Suprapubic skin (tissue), 4 donors: Measurements from ENCODE around the gene HIF1A. TPM values are rescaled to one million over a fixed set of nuclear protein-coding genes. Genes with fewer than 3 reads are reported as not detected.
A peak's percentile ranks its signal among the peaks of the same experiment; 100 is the strongest.

Experiments used
- DNase-seq, 2 donors: peaks; one replicate each; pipeline ENCODE4 v3.0.0-alpha.2; 2019; ENCODE audit warnings: low spot score in 2 of 2
- H3K27ac ChIP-seq: fragments of 200-600 bp; sonication (generic); one replicate; pipeline ENCODE4 v1.5.1; 2019
- H3K27me3 ChIP-seq: fragments of 200-600 bp; sonication (generic); one replicate; pipeline ENCODE4 v1.5.1; 2019
- H3K36me3 ChIP-seq: fragments of 200-600 bp; sonication (generic); one replicate; pipeline ENCODE4 v1.5.1; 2019
- H3K4me1 ChIP-seq: fragments of 200-600 bp; sonication (generic); one replicate; pipeline ENCODE4 v1.5.1; 2019
- H3K4me3 ChIP-seq: fragments of 200-600 bp; sonication (generic); one replicate; pipeline ENCODE4 v1.5.1; 2019; ENCODE audit warnings: mild to moderate bottlenecking
- H3K9me3 ChIP-seq: fragments of 200-600 bp; sonication (generic); one replicate; pipeline ENCODE4 v1.5.1; 2019
- CTCF ChIP-seq, 2 donors: fragments of 200-600 bp in 1 of 2; fragments of 450-650 bp in 1 of 2; sonication (generic) in 1 of 2; IDR thresholded peaks; one replicate each; pipeline ENCODE4 v1.5.1; 2016 to 2019; ENCODE audit warnings: antibody characterized with exemption in 2 of 2, mild to moderate bottlenecking in 1 of 2, moderate library complexity in 1 of 2
- EP300 ChIP-seq: sonication (generic); formaldehyde crosslinking; IDR thresholded peaks from one replicate; pipeline ENCODE4 v1.6.1; 2017; ENCODE audit warnings: antibody characterized with exemption
- POLR2A ChIP-seq, 2 donors: fragments of 450-650 bp; IDR thresholded peaks; one replicate each; pipeline ENCODE4 v1.6.1; 2017; ENCODE audit warnings: antibody characterized with exemption in 2 of 2, mild to moderate bottlenecking in 2 of 2, moderate library complexity in 2 of 2
- POLR2AphosphoS5 ChIP-seq, 3 donors: sonication (generic); formaldehyde crosslinking; IDR thresholded peaks; one replicate each; pipeline ENCODE4 v1.6.1; 2017; ENCODE audit warnings: antibody characterized with exemption in 3 of 3
- WGBS: methylation state at CpG from one replicate; pipeline ENCODE4 v1.1.5; 2018; 5-methylcytosine and 5-hydroxymethylcytosine counted together
- total RNA-seq, 4 donors: library from RNA; depleted of rRNA; stranded (reverse); fragments of >200 nt; gene quantifications; one replicate each; pipeline ENCODE4 v1.1.0, GENCODE V29; 2016

The HIF1A gene
- total RNA-seq, 4 donors from 2014 or later: 62.6 to 92.9 (median 77.5) TPM

DNA sequence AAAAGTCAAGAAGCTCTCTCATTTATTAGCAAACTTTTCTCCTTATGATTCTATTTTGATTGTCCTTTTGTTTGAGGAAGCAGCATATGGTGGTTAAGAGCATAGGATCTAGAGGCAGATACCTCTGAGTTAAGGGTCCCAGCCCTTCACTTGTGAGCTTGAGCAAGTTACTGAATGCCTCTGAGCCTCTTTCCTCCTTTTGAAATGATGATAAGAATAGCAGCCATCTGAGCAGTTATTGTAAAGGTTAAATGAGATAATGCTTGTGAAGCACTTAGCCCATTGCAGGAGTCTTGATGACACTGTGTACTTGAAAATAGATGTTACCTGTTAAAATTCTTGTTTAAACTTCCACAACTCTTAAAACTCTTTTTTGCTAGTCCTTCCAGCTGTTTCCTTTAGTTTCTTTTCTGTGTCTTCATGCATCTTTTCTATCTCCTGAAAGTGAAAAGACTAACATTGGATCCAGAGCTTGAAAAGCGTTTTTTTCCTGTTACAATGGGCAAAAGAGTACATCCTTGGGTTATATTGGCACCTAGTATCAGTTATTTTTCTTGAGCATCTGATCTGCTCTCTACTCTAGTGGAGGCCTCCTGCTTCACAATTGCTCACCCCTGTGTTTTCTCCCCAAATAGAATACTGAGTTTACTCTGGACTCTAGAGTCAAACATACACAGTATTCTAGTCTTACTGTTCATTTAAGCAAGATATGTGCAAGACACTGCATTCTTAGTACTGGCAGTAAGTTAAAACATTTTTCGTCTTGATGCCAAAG is 3.1 kb downstream of the HIF1A start:
- Histone ChIP-seq H3K27me3 (no peaks in the 10 kb centered on the region), H3K4me3 (peak overlapping the region; percentile 79), H3K9me3 (no peaks in the 10 kb centered on the region), H3K36me3 (no peaks in the 10 kb centered on the region), H3K27ac (no peak overlapping the region), H3K4me1 (peaks cover 49% of the 10 kb centered on the region)
- no peak for TF ChIP-seq POLR2AphosphoS5 (IDR thresholded peaks at IDR 0.05)
- TF ChIP-seq CTCF (IDR thresholded peaks at IDR 0.05): no peak
- no peak for TF ChIP-seq EP300
- no peak for TF ChIP-seq POLR2A (IDR thresholded peaks at IDR 0.05)
- WGBS: 49% methylated on average over 2 of the region's 2 CpGs
- DNase-seq: no peak

GRCh38 chr14:61699027-61699426 is 3.7 kb downstream of the HIF1A start:
- Histone ChIP-seq H3K4me3 (peak overlapping the region; percentile 79), H3K27ac (no peak overlapping the region), H3K36me3 (no peaks in the 10 kb centered on the region), H3K4me1 (peaks cover 52% of the 10 kb centered on the region), H3K9me3 (no peaks in the 10 kb centered on the region), H3K27me3 (no peaks in the 10 kb centered on the region)
- TF ChIP-seq EP300 (no peak), POLR2A (IDR thresholded peaks at IDR 0.05) (no peak), POLR2AphosphoS5 (IDR thresholded peaks at IDR 0.05) (no peak), CTCF (IDR thresholded peaks at IDR 0.05) (no peak)
- 64% methylated on average over 6 of the region's 6 CpGs for WGBS
- no peak for DNase-seq

GRCh38 chr14:61700104-61700886 is 5.0 kb downstream of the HIF1A start:
- TF ChIP-seq CTCF (IDR thresholded peaks at IDR 0.05) (no peak), POLR2A (IDR thresholded peaks at IDR 0.05) (no peak), POLR2AphosphoS5 (IDR thresholded peaks at IDR 0.05) (no peak)
- Histone ChIP-seq H3K36me3 (no peaks in the 10 kb centered on the region), H3K4me1 (peaks cover 51% of the 10 kb centered on the region), H3K9me3 (no peaks in the 10 kb centered on the region), H3K27ac (no peak overlapping the region), H3K4me3 (peak overlapping the region; percentile 7), H3K27me3 (no peaks in the 10 kb centered on the region)
- WGBS: 68% methylated on average over 2 of the region's 2 CpGs
- DNase-seq: no peak

DNA sequence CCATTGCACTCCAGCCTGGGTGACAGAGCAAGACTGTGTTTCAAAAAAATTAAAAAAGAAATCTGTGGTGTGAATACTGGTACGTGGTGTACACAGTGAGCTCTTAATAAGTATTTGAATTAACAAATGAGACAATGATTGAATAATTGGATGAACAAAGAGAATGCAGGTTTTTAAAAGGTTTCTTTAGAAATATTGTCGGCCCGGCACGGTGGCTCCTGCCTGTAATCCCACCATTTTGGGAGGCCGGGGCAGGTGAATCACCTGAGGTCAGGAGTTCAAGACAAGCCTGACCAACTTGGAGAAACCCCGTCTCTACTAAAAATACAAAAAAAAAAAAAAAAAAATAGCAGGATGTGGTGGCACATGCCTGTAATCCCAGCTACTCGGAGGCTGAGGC is 6.6 kb downstream of the HIF1A start:
- Histone ChIP-seq H3K4me1 (peaks cover 52% of the 10 kb centered on the region), H3K36me3 (no peaks in the 10 kb centered on the region), H3K27me3 (no peaks in the 10 kb centered on the region), H3K9me3 (no peaks in the 10 kb centered on the region), H3K27ac (no peak overlapping the region), H3K4me3 (no peak overlapping the region)
- TF ChIP-seq CTCF (IDR thresholded peaks at IDR 0.05) (no peak), POLR2AphosphoS5 (IDR thresholded peaks at IDR 0.05) (no peak), POLR2A (IDR thresholded peaks at IDR 0.05) (no peak), EP300 (no peak)
- DNase-seq: no peak
- 83% methylated on average over 7 of the region's 7 CpGs for WGBS
